GM18526 (cell line): ENCODE data around the gene PCAT7.

Experiments used
- POLR2A ChIP-seq: IDR thresholded peaks from 3 replicates; pipeline ENCODE4 v1.6.1; 2011; ENCODE audit not compliant: insufficient read length; ENCODE audit errors: extremely low read depth

Gene PCAT7

GRCh38 chr9:94554439-94555331 is at the start of gene PCAT7:
TSS of gene PCAT7 (plus strand) at chr9:94555083.
- no peak for TF ChIP-seq POLR2A

- TF ChIP-seq POLR2A = no peak
Observed at GRCh38 chr9:94507531-94508258, 47.2 kb upstream of the PCAT7 start.

GRCh38 chr9:94511134-94511954 is 43.5 kb upstream of the PCAT7 start:
- no peak for TF ChIP-seq POLR2A

- TF ChIP-seq POLR2A = no peak
Observed at GRCh38 chr9:94511955-94512265, 43.0 kb upstream of the PCAT7 start.

GRCh38 chr9:94514722-94515121 is 40.2 kb upstream of the PCAT7 start:
- no peak for TF ChIP-seq POLR2A

- TF ChIP-seq POLR2A = no peak
Observed at GRCh38 chr9:94517254-94517653, 37.6 kb upstream of the PCAT7 start.

GRCh38 chr9:94525396-94526035 is 29.4 kb upstream of the PCAT7 start:
- no peak for TF ChIP-seq POLR2A

GRCh38 chr9:94526271-94526670 is 28.6 kb upstream of the PCAT7 start:
- TF ChIP-seq POLR2A = no peak

GRCh38 chr9:94526951-94527350 is 27.9 kb upstream of the PCAT7 start:
- no peak for TF ChIP-seq POLR2A

- no peak for TF ChIP-seq POLR2A
Observed at GRCh38 chr9:94528886-94529285, 26.0 kb upstream of the PCAT7 start.

- TF ChIP-seq POLR2A = no peak
Observed at GRCh38 chr9:94533155-94533554, 21.7 kb upstream of the PCAT7 start.

GRCh38 chr9:94533601-94534000 is 21.3 kb upstream of the PCAT7 start:
- no peak for TF ChIP-seq POLR2A

- TF ChIP-seq POLR2A = no peak
Observed at GRCh38 chr9:94534901-94535300, 20.0 kb upstream of the PCAT7 start.

- no peak for TF ChIP-seq POLR2A
Observed at GRCh38 chr9:94538908-94539307, 16.0 kb upstream of the PCAT7 start.

GRCh38 chr9:94545940-94546339 is 8.9 kb upstream of the PCAT7 start:
- TF ChIP-seq POLR2A = no peak
